GM18505 (cell line): ENCODE data around the gene OMA1.

Experiments used
- ATAC-seq: cut with Tn5 transposase; IDR thresholded peaks from one replicate; pipeline ENCODE4 v1.9.1; 2021; ENCODE audit not compliant: unreplicated experiment
- POLR2A ChIP-seq: IDR thresholded peaks from 4 replicates; pipeline ENCODE4 v1.6.1; 2011; ENCODE audit warnings: borderline replicate concordance; ENCODE audit not compliant: insufficient read depth, insufficient read length; ENCODE audit errors: extremely low read depth

Gene OMA1

DNA sequence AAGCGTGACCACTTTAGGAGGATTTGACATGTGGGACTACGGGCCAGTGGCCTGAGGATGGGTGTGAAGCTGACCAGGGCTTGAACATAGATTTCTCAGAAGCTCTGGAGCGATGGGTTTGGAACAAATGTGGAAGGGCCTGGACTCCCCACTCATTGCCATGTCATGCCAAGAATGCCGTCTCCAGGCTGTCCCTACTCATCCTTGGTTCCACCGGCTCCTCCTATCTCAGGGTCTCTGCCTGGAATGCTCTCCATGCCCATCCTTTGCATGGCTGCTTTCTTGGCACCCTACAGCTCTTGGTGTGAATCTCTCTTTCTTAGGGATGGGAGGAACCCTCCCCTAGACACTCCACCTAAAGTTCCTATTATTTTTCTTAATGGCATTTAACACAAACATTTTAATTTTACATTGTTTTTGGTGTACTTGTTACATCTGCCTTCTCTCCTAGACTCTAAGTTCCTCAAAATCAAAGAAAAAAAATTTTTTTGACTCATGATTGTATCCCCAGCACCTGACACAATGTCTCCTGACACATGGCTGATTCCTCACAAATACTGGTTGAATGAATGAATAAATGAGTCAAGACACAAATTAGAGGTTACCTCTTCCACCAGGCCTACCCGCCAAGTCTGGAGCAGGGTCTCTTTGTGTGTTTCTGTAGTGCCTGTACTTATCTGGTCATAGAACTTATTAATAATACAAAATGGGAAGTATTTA lies 114.5 kb downstream of the OMA1 start:
- no peak for TF ChIP-seq POLR2A
- no peak for ATAC-seq
